Skeletal muscle satellite cell (primary cell): ENCODE measurements around the gene TLX2.

Experiments used
- H3K27me3 ChIP-seq: 2 replicates; pipeline ENCODE4 v1.7.0; 2013; ENCODE audit warnings: low read length; ENCODE audit not compliant: control insufficient read depth, insufficient read depth
- H3K36me3 ChIP-seq: 2 replicates; pipeline ENCODE4 v1.7.0; 2013; ENCODE audit warnings: mild to moderate bottlenecking, control low read depth, low read length; ENCODE audit not compliant: insufficient read depth
- H3K4me1 ChIP-seq: 2 replicates; pipeline ENCODE4 v1.7.0; 2013; ENCODE audit warnings: low read length; ENCODE audit not compliant: control insufficient read depth, insufficient read depth
- H3K4me2 ChIP-seq: 2 replicates; pipeline ENCODE4 v1.7.0; 2013; ENCODE audit warnings: mild to moderate bottlenecking, low read length
- H3K4me3 ChIP-seq: 2 replicates; pipeline ENCODE4 v1.7.0; 2013; ENCODE audit warnings: low read length
- H3K9ac ChIP-seq: 2 replicates; pipeline ENCODE4 v1.7.0; 2013; ENCODE audit warnings: mild to moderate bottlenecking, low read depth, low read length, moderate library complexity
- H3K9me3 ChIP-seq: replicated peaks from 2 replicates; pipeline ENCODE4 v1.7.0; 2013; ENCODE audit warnings: mild to moderate bottlenecking, control low read depth, low read length

TLX2 gene

GRCh38 chr2:74499267-74499939 is 14.8 kb upstream of the TLX2 start, which contains the start of gene LBX2:
Gene LBX2, minus strand, starts transcription at chr2:74499603. Its CDS starts 66 bp downstream, at chr2:74499537.
- Histone ChIP-seq H3K36me3 (peaks cover 6% of the 10 kb centered on the region), H3K4me3 (peak within 1 kb of the TSS; percentile 67), H3K4me1 (peaks cover 46% of the 10 kb centered on the region), H3K9me3 (no peaks in the 10 kb centered on the region), H3K4me2 (peak within 1 kb of the TSS; percentile 95), H3K27me3 (peaks cover 41% of the 10 kb centered on the region), H3K9ac (peak within 1 kb of the TSS; percentile 7)

GRCh38 chr2:74499940-74500577 is 14.2 kb upstream of the TLX2 start:
- Histone ChIP-seq H3K9me3 (no peaks in the 10 kb centered on the region), H3K4me1 (peaks cover 47% of the 10 kb centered on the region), H3K4me2 (peak overlapping the region; percentile 95), H3K9ac (no peak overlapping the region), H3K27me3 (peaks cover 41% of the 10 kb centered on the region), H3K36me3 (peaks cover 8% of the 10 kb centered on the region), H3K4me3 (no peak overlapping the region)

GRCh38 chr2:74500578-74500946 is 13.7 kb upstream of the TLX2 start:
- Histone ChIP-seq H3K4me1 (peaks cover 51% of the 10 kb centered on the region), H3K9me3 (no peaks in the 10 kb centered on the region), H3K4me3 (no peak overlapping the region), H3K4me2 (no peak overlapping the region), H3K36me3 (peaks cover 11% of the 10 kb centered on the region), H3K9ac (no peak overlapping the region), H3K27me3 (peaks cover 41% of the 10 kb centered on the region)

- Histone ChIP-seq H3K4me3 (no peak overlapping the region), H3K27me3 (peaks cover 41% of the 10 kb centered on the region)
Measured at GRCh38 chr2:74501335-74502071, 12.7 kb upstream of the TLX2 start.

GRCh38 chr2:74502147-74502719 is 12.0 kb upstream of the TLX2 start:
- Histone ChIP-seq H3K4me1 (peaks cover 62% of the 10 kb centered on the region), H3K36me3 (peaks cover 17% of the 10 kb centered on the region), H3K9ac (peak overlapping the region; percentile 85), H3K4me3 (peak overlapping the region; percentile 77), H3K4me2 (peak overlapping the region; percentile 97), H3K9me3 (no peaks in the 10 kb centered on the region), H3K27me3 (peaks cover 38% of the 10 kb centered on the region)

More at GRCh38 chr2:74501335-74502071, 12.7 kb upstream of the TLX2 start:
- Histone ChIP-seq H3K36me3 (peaks cover 17% of the 10 kb centered on the region), H3K9me3 (no peaks in the 10 kb centered on the region), H3K4me1 (peaks cover 58% of the 10 kb centered on the region), H3K4me2 (peak overlapping the region; percentile 97), H3K9ac (no peak overlapping the region)

GRCh38 chr2:74502720-74503505 is 11.3 kb upstream of the TLX2 start:
- H3K4me2 ChIP-seq: peak overlapping the region; percentile 97
- no peaks in the 10 kb centered on the region for H3K9me3 ChIP-seq
- peaks cover 59% of the 10 kb centered on the region for H3K4me1 ChIP-seq
- H3K4me3 ChIP-seq: peak overlapping the region; percentile 77
- peaks cover 31% of the 10 kb centered on the region for H3K27me3 ChIP-seq
- peaks cover 17% of the 10 kb centered on the region for H3K36me3 ChIP-seq
- peak overlapping the region; percentile 85 for H3K9ac ChIP-seq

- Histone ChIP-seq H3K27me3 (peaks cover 24% of the 10 kb centered on the region), H3K4me1 (peaks cover 56% of the 10 kb centered on the region), H3K4me2 (peak overlapping the region; percentile 97), H3K36me3 (peaks cover 17% of the 10 kb centered on the region), H3K9ac (peak overlapping the region; percentile 85), H3K4me3 (peak overlapping the region; percentile 77), H3K9me3 (no peaks in the 10 kb centered on the region)
Measured at GRCh38 chr2:74503506-74504475, 10.5 kb upstream of the TLX2 start.

- Histone ChIP-seq H3K9ac (no peak overlapping the region), H3K4me3 (no peak overlapping the region), H3K27me3 (peaks cover 19% of the 10 kb centered on the region), H3K36me3 (peaks cover 17% of the 10 kb centered on the region), H3K4me1 (peaks cover 48% of the 10 kb centered on the region), H3K4me2 (peak overlapping the region; percentile 29), H3K9me3 (no peaks in the 10 kb centered on the region)
Measured at GRCh38 chr2:74504591-74504990, 9.7 kb upstream of the TLX2 start.

- peak overlapping the region; percentile 98 for H3K4me3 ChIP-seq
- H3K9ac ChIP-seq: no peak overlapping the region
- H3K36me3 ChIP-seq: peaks cover 17% of the 10 kb centered on the region
- H3K27me3 ChIP-seq: peaks cover 17% of the 10 kb centered on the region
- H3K4me1 ChIP-seq: peaks cover 47% of the 10 kb centered on the region
- peak overlapping the region; percentile 75 for H3K4me2 ChIP-seq
- no peaks in the 10 kb centered on the region for H3K9me3 ChIP-seq
Measured at GRCh38 chr2:74505448-74506246, 8.6 kb upstream of the TLX2 start.
